HPDE6-E6E7 (cell line): ENCODE results near the gene IRAK3.

Experiments used
- DNase-seq: peaks from one replicate; pipeline ENCODE4 v3.0.0; 2011; ENCODE audit warnings: missing footprints; ENCODE audit errors: extremely low spot score

IRAK3 gene, protein sequence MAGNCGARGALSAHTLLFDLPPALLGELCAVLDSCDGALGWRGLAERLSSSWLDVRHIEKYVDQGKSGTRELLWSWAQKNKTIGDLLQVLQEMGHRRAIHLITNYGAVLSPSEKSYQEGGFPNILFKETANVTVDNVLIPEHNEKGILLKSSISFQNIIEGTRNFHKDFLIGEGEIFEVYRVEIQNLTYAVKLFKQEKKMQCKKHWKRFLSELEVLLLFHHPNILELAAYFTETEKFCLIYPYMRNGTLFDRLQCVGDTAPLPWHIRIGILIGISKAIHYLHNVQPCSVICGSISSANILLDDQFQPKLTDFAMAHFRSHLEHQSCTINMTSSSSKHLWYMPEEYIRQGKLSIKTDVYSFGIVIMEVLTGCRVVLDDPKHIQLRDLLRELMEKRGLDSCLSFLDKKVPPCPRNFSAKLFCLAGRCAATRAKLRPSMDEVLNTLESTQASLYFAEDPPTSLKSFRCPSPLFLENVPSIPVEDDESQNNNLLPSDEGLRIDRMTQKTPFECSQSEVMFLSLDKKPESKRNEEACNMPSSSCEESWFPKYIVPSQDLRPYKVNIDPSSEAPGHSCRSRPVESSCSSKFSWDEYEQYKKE

GRCh38 chr12:66188584-66189485, at the start of gene IRAK3:
IRAK3 (plus strand) TSS chr12:66189214; CDS start chr12:66189300, 86 bp downstream.
- peak; percentile 17 for DNase-seq

DNA sequence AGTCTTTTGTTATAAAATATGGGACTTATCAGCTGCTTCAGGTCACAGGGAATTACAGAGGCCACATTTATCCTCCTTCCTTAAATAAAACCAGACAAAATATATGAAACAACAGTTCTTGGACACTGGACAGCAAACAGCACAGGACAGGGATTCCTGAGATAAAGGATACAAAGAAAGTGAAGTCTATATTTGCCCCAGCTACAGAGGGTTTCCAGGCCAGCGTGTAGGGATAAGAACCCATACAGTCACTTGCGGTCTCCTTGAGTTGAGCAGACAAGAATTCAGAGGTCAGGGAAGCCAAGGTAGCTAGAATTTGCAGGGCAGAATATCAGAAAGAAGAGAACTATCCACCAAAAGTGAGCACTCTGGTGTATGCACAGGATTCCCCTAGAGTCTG, 49.7 kb upstream of the IRAK3 start:
- DNase-seq = no peak

DNA sequence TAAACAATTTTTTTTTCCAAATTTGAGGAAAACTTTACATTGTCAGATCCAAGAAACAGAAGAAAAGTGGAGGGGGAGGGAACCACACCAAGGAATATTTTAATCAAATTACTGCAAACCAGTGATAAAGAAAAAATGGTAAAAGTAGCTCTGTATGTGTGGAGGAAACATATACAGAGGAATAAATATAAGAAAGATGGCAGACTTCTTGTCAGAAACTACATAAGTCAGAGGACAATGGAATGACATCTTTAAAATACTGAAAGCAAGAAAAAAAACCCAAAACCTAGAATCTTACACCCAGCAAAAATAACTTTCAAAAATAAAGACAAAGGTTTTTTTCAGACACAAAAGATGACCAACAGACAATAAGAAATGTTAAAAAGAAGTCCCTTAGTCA, 48.3 kb upstream of the IRAK3 start:
- DNase-seq = no peak

DNA sequence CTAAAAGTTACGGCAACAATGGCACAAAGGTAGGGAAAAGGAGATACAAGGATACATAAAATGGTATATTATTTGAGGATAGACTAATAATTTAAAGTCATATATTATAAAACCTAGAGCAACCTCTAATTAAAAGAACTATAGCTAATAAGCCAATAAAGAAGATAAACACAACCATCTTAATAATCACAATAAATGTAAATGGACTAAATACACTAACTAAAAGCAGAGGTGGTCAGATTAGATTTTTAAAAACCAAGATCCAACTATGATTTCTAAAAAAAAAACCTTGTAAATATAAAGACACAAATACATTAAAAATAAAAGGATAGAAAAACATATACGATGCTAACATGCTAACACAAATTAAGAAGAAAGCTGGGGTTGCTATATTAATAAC, 47.7 kb upstream of the IRAK3 start:
- no peak for DNase-seq

- no peak for DNase-seq
Observed at GRCh38 chr12:66142826-66143225, 46.2 kb upstream of the IRAK3 start.

DNA sequence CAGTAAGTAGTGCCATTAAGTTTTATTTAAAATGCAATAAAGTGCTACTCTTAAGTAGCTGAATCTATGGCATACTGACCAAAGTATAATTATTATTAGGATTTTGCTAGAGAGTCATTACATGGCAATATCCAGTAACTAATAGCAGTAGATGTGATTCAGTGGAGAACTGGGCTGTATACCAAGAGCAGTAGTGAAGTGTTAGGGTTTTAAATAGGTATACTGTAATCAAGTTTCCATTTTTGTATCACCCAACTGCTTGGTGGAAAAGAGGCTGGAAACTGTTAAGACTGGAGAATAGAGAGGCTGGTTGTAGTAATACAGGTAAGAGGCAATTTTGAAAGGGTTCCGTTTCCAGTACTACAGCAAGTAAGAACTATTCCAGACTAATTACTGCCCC, 45.1 kb upstream of the IRAK3 start:
- no peak for DNase-seq

DNA sequence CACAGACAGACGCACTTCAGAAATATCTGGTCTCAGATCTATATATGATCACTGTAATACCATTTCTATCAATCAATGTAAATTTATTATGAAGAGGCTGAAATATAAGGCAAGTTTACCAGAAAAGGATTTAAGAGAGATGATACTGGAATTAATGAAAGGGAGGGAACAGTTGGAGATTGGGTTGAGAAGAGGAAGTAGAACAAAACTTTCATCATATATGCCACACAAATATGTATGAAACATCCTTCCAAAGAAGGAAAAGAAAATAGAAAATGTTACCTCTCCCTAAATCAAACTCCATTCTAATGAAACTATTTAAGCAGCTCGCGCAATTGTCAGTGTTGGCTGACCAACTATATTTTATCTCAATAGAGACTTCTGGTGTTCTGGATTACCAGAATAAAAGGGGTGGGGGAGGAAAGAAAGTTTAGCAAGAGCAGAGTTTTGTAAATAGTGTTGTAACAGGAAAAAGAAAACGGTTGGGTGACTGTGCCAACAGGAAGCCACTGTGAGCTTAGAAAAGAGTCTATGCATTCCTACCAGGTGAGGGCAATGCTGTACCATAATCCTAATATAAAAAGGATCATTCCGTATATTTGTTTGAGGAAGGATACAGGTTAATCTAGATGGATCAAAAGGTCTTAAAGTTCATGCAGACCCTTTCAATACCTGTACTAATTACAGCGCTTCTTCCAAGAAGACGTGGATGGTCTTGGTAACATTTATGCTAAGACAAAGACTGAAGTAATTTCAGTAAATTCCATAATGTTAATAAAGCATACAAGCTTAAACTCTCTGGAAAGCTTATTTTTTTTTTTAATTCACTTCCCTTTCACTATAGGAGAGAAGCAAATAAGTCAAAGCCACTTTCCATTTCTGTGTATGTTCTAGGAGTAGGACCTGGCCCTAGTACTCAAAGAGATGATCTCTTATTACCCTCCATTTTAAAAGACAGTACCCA, 43.9 kb upstream of the IRAK3 start:
- peak; percentile 29 for DNase-seq

DNA sequence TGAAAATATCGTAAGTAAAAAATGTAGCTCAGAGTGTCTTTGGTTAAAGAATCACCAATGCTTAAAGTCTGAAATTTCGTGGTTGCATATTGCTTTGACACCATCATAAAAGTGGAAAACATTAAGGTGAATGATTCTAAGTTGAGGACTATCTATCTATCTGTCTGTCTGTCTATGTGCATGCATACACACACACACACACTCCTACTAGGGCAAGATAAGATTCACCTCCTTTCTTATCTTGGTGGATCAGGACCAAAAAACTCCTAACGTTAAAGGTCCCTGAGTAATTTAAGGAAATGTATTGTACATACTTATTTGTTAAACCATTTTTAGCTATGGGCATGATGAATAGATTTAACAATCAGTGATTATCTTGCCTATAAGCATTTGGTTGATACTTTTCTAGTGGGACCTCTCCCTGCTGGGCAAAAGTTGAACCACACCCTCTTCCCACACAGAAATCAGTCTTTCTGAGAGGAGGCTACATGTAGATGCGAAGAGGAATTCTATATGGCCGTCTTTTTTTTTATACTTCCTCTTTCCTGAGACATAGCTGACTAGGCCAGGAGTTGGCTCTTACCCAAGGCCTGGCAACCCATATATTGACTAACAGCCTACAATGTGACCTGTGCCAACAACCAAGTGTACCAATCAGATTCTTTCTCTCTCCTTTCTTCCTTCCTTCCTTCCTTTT, 39.2 kb upstream of the IRAK3 start:
- DNase-seq = no peak

GRCh38 chr12:66152732-66153131, 36.3 kb upstream of the IRAK3 start:
- DNase-seq = no peak

DNA sequence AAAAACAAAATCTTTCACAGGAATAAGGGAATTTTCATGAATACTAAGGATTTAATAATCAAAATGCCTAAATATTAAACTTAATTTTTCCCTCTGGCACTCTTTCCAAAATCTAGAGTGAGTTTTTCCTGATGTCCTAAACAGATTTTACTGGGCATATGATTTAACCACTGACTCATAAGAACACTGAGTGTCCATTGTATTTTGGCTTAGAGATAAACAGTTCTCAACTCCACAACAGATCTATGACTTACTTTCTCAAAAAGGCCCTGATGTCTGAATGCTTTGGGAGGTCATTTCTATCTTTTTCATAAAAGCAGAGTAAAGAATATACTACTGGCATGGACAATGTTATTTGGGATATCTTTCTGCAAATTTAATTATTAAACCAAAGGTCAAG, 34.2 kb upstream of the IRAK3 start:
- DNase-seq = no peak

GRCh38 chr12:66156654-66157053, 32.4 kb upstream of the IRAK3 start:
- no peak for DNase-seq

DNA sequence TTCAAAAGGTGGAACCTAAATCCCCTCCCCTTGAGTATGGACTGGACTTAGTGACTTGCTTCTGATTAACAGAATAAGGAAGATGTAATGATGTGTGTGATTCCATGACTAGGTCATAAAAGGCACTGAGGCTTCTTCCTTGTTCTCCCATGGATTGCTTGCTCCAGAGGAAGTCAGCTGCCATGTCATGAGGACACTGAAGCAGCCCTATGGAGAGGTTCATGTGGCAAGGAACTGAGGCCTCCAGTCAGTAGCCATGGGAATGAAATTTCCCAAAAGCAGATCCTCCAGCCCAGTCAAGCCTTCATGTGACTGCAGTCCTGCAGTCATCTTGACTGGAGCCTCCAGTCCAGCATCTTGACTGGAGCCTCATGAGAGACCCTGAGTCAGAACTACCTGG, 29.9 kb upstream of the IRAK3 start:
- DNase-seq = no peak

GRCh38 chr12:66160704-66161103, 28.3 kb upstream of the IRAK3 start:
- no peak for DNase-seq

DNA sequence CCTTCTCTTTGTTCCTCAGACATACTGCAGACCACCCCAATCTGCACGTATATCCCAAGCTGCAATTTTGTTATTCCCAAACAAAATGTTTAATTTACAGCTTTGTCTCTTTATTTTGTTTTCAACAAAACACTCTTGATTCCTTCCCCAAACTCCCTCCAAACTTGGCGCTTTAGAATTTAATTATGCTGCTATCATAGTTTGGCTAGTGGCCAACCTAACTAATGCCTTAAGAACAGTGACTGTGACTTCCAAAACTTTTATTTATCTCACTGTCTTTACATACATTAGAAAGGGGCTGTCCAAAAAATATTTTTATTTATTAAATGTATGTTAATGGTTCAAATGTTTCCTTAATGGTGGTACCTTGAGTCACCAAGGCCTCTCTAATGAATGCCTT, 26.3 kb upstream of the IRAK3 start:
- DNase-seq = no peak

DNA sequence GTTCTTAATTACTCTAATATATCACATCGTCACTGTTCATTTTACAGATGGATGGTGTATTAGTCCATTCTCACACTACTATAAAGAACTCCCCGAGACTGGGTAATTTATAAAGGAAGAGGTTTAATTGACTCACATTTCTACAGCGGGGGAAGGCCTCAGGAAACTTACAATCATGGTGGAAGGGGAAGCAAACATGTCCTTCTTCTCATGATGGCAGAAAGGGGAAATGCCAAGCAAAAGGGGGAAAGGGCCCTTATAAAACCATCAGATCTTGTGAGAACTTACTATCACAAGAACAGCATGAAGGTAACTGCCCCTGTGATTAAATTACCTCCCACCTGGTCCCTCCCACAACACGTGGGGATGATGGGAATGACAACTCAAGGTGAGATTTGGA, 25.7 kb upstream of the IRAK3 start:
- DNase-seq = no peak

- DNase-seq = no peak
Observed at GRCh38 chr12:66164349-66164821, 24.6 kb upstream of the IRAK3 start.

- DNase-seq = no peak
Observed at GRCh38 chr12:66165141-66165540, 23.9 kb upstream of the IRAK3 start.

GRCh38 chr12:66166561-66166960, 22.5 kb upstream of the IRAK3 start:
- no peak for DNase-seq

- DNase-seq = no peak
Observed at GRCh38 chr12:66168410-66168809, 20.6 kb upstream of the IRAK3 start.
